Kidney (tissue), 14 donors: ENCODE measurements around the gene CACNA1S. TPM values are rescaled to one million over a fixed set of nuclear protein-coding genes. Genes with fewer than 3 reads are reported as not detected.

Experiments
- DNase-seq, 5 donors: peaks; one replicate each; pipeline ENCODE4 v3.0.0-alpha.2; 2013 to 2020
- FAIRE-seq: peaks from 2 replicates; lab custom pipeline; 2012; peaks lifted over from hg19 to GRCh38; lab: Jason Lieb, UNC
- H3K27ac ChIP-seq, 2 donors: one replicate each; pipeline ENCODE4 v1.7.0; 2013; ENCODE audit warnings: low read depth in 2 of 2, low read length in 2 of 2, inconsistent platforms in 1 of 2
- H3K27me3 ChIP-seq: one replicate; pipeline ENCODE4 v1.7.1; 2013; ENCODE audit warnings: low read length, inconsistent platforms; ENCODE audit not compliant: control insufficient read depth, insufficient read depth
- H3K36me3 ChIP-seq, 3 donors: one replicate each; pipeline versions ENCODE4 v1.7.0 to v1.7.1; 2013; ENCODE audit warnings: low read length in 3 of 3, control low read depth in 1 of 3, inconsistent platforms in 1 of 3; ENCODE audit not compliant: insufficient read depth in 3 of 3, control insufficient read depth in 2 of 3
- H3K4me1 ChIP-seq, 3 donors: one replicate each; pipeline versions ENCODE4 v1.7.0 to v1.7.1; 2013; ENCODE audit warnings: low read length in 3 of 3, inconsistent platforms in 1 of 3, low read depth in 1 of 3; ENCODE audit not compliant: control insufficient read depth in 2 of 3, insufficient read depth in 2 of 3
- H3K4me3 ChIP-seq, 3 donors: one replicate each; pipeline versions ENCODE4 v1.7.0 to v1.8.1; 2013; ENCODE audit warnings: low read length in 3 of 3, control low read depth in 1 of 3, inconsistent platforms in 1 of 3
- H3K9ac ChIP-seq, 3 donors: one replicate each; pipeline versions ENCODE4 v1.7.0 to v1.7.1; 2013; ENCODE audit warnings: low read length in 3 of 3, control low read depth in 1 of 3, inconsistent platforms in 1 of 3
- H3K9me3 ChIP-seq, 3 donors: one replicate each; pipeline versions ENCODE4 v1.7.0 to v1.7.1; 2013; ENCODE audit warnings: low read length in 3 of 3, control low read depth in 1 of 3, inconsistent platforms in 1 of 3; ENCODE audit not compliant: control insufficient read depth in 2 of 3, insufficient read depth in 1 of 3
- intact Hi-C: fragments of 100-400 bp; cut with DNase I; formaldehyde crosslinking; loops from one replicate; pipeline ENCODE4 v1.11.1; 2022
- polyA plus RNA-seq: library from polyadenylated mRNA; stranded (reverse); fragments of 350-450 nt; fragmentation: Illumina TruSeq; extraction: RNeasy Lipid Tissue Mini Kit (QIAGEN cat#74804); gene quantifications from one replicate; pipeline ENCODE4 v1.2.3, GENCODE V29; 2014; ENCODE audit warnings: low read depth, low replicate concordance; ENCODE audit not compliant: insufficient read depth
- total RNA-seq: library from RNA; stranded (reverse); fragmentation: NEBNext Ultra II Directional; extraction: Animal tissue kit (Norgen Biotek cat#: 25700); gene quantifications from one replicate; pipeline ENCODE4 v1.2.1, GENCODE V29; 2021
- TF ChIP-seq, protein P1 (sequence below): IDR thresholded peaks from 3 replicates; pipeline ENCODE4 v1.5.1; 2012; ENCODE audit warnings: mild to moderate bottlenecking, moderate library complexity, borderline replicate concordance; ENCODE audit not compliant: insufficient read depth; ENCODE audit errors: extremely low read depth
- donor health status: control.
- donor health status: control.
- donor health status: control.
- donor health status: control.
- donor health status: control.
- donor health status: DM: yes; HTN: yes; CAD: no.
- donor health status: Normal renal cell carcinoma (clear cell type).

The CACNA1S gene
- total and polyA plus RNA-seq, 2 donors from 2014 or later: 0.41 TPM; not detected in 1

DNA sequence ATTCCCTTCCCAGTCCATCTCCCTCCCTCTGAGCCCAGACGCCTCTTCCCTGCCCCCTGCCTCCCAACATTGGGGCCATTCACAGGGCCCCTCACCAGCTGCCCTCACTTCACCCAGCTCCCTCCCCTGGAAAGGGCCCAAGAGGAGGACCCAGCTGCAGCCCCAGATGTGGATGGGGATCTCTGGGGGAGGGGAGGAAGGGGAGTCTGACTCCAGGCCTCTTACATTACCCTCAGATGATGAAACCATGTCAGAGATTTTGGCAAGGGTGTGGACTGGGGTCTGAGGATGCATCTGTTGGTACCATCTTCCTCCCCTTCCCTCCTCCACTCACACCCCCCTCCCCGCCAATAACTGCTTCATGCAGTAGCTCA is 87.6 kb downstream of the CACNA1S start:
- TF ChIP-seq, protein P1, sequence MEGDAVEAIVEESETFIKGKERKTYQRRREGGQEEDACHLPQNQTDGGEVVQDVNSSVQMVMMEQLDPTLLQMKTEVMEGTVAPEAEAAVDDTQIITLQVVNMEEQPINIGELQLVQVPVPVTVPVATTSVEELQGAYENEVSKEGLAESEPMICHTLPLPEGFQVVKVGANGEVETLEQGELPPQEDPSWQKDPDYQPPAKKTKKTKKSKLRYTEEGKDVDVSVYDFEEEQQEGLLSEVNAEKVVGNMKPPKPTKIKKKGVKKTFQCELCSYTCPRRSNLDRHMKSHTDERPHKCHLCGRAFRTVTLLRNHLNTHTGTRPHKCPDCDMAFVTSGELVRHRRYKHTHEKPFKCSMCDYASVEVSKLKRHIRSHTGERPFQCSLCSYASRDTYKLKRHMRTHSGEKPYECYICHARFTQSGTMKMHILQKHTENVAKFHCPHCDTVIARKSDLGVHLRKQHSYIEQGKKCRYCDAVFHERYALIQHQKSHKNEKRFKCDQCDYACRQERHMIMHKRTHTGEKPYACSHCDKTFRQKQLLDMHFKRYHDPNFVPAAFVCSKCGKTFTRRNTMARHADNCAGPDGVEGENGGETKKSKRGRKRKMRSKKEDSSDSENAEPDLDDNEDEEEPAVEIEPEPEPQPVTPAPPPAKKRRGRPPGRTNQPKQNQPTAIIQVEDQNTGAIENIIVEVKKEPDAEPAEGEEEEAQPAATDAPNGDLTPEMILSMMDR: no peak
- H3K4me1 ChIP-seq: peaks cover 0 to 23% (median 14%) of the 10 kb centered on the region in 3 donors
- no peak overlapping the region for H3K4me3 ChIP-seq
- no peaks in the 10 kb centered on the region for H3K9me3 ChIP-seq
- no peaks in the 10 kb centered on the region for H3K27me3 ChIP-seq
- intact Hi-C loops: no loop called here
- no peak for FAIRE-seq
- no peak overlapping the region for H3K9ac ChIP-seq
- H3K27ac ChIP-seq: no peak overlapping the region
- no peaks in the 10 kb centered on the region for H3K36me3 ChIP-seq
- DNase-seq: peak in 1 of 5 donors; percentile 38

DNA sequence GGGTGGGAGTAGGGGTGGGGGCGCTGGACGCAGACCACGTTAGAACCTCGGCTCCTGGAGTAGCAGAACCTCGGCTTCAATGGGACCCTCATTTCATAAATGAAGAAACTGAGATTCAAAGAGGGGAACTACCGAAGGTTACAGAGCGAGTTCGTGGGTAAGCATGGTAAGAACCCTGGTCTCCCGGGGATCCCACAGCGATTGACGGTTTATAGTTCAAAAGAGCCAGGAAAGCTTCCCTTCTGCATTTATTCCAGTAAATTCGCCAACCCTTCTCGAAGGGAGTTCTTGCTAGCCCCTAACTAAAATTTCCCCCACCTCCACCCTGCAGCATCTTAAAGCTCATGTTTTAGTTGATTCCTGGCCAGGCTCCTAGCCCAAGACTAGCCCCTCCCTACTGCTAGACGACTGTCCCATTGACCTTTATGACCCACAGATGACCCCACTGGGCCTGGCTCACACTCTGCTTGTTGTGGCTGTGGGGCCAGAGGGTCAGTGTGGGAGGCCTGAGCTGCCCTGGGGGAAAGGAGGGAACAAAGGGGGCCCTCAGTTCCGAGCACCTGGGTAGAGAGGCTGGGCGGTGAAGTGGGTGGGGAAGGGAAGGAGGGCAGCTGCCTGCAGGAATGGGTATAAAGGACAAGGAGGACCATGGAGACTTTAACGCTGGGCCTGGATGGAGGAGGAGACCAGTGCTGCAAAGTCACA is 88.2 kb downstream of the CACNA1S start:
- Histone ChIP-seq H3K9ac (no peak overlapping the region), H3K4me3 (no peak overlapping the region), H3K27me3 (no peaks in the 10 kb centered on the region), H3K27ac (no peak overlapping the region), H3K4me1 (peaks cover 0 to 20% (median 14%) of the 10 kb centered on the region in 3 donors), H3K36me3 (no peaks in the 10 kb centered on the region), H3K9me3 (no peaks in the 10 kb centered on the region)
- FAIRE-seq (no peak), DNase-seq (peak in 3 of 5 donors; percentile 14 to 74 (median 70))
- intact Hi-C loops: no loop called here
- TF ChIP-seq, protein P1: no peak

DNA sequence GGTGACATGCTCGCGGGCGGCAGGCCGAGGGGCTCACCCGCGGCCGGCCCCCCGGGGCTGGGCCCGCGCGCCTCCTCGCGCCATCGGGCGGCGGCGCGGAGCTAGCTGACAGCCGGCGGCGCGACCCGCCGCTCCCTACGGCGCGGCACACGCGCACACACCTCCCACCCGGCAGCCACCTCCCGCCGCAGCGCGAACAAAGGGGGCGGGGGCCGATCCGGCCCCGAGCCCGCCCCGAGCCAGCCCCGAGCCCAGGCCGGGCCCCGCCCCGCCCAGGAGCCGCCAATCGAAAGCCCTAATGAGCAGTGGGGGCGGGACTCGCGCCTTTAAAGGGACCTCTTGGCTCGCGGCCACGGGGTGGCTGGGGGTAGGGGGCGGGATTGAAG is 88.7 kb downstream of the CACNA1S start, which contains the start of gene KIF21B:
Gene KIF21B, minus strand, starts transcription at position 198 of the 386 bp plus-strand sequence. CDS start 331 bp downstream, outside the sequence.
- no peak within 1 kb of the TSS for H3K9ac ChIP-seq
- H3K36me3 ChIP-seq: no peaks in the 10 kb centered on the region
- intact Hi-C loops: no loop called here
- DNase-seq: peak; percentile 88 to 95 (median 92)
- H3K27me3 ChIP-seq: no peaks in the 10 kb centered on the region
- peak within 1 kb of the TSS in 1 of 3 donors; percentile 19 for H3K4me3 ChIP-seq
- H3K27ac ChIP-seq: no peak within 1 kb of the TSS
- TF ChIP-seq, protein P1: no peak
- peaks cover 0 to 15% (median 10%) of the 10 kb centered on the region in 3 donors for H3K4me1 ChIP-seq
- H3K9me3 ChIP-seq: no peaks in the 10 kb centered on the region
- no peak for FAIRE-seq
